ENCODE measurements around the gene ABL1.

The ABL1 gene

GRCh38 chr9:130933114-130934046 lies 98.3 kb downstream of the ABL1 start:
- peak; percentile 40 for DNase-seq (ENCODE audit: low spot score)

- DNase-seq (ENCODE audit: low spot score): no peak
Observed at GRCh38 chr9:130934246-130934645, 99.2 kb downstream of the ABL1 start.

- DNase-seq (ENCODE audit: low spot score): no peak
Observed at GRCh38 chr9:130934702-130935647, 99.9 kb downstream of the ABL1 start.

GRCh38 chr9:130935648-130936271 lies 100.7 kb downstream of the ABL1 start:
- DNase-seq (ENCODE audit: low spot score): peak; percentile 43

- DNase-seq (ENCODE audit: low spot score): no peak
Observed at GRCh38 chr9:130936285-130937117, 101.4 kb downstream of the ABL1 start.
